ENCODE results near the gene CDH1. TPM values are rescaled to one million over a fixed set of nuclear protein-coding genes. Genes with fewer than 3 reads are reported as not detected.

CDH1 gene
- total RNA-seq, 1 experiment from 2014 or later = 0.03 TPM

DNA sequence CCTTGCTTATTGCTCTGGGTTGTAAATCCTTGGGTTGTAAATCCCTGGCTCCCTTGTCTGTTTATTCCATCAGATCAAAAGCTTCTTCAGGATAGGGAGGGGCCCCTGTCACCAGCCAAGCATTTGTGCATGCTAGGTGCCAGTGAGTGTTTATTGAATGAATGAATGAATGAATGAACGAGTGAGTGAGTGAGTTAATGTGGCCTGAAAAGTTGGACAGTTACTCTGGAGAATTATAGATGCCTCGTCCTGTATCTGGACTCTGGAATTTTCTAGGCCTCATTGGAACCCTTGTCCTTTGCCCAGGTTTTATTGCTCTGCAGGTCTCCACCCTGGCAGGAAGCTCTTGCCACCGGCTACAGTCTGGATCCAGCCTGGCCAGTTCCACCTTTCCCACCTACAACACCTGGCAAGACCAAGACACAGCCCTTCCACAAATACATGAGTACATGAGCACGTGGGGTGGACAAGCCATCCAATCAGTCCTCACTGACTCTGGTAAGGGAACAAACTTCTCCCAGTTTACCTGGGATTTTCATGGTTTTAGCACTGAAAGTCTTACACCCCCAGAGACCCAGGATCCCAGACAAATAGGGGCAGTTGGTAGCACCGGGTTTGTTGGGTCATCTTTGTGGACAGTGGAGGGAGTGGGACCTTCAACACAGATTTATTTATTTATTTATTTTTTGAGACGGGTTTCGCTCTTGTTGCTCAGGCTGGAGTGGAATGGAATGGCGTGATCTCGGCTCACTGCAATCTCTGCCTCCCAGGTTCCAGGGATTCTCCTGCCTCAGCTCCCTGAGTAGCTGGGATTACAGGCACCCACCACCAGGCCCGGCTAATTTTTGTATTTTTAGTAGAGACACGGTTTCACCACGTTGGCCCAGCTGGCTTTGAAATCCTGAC, 14.7 kb upstream of the CDH1 start:
- no peak for DNase-seq (ENCODE audit: low read depth)
- in situ Hi-C loops (cut with HindIII; ENCODE audit: low pct_unique_long_range_greater_than_20kb, low sequenced_read_pairs) = no loop called here

DNA sequence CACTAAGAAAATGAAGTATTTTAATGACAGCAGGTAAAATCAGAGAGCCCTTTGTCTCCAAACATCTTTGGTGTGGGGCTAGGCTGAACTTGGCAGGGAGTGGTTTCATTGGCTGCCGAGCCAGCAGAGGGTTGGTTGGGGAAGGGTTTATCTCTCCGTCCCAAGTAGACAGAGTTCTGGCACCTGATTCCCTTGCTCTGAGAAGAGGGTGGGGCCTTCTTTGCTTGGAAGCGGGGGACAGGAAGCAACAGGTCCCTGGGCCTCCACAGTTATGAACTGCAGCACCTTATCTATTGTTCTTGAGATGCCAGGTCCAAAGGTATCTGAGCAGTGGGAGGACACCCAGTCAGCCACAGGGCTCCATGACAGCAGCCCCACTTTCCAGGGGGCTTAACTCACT, 12.3 kb upstream of the CDH1 start:
- no peak for DNase-seq (ENCODE audit: low read depth)
- in situ Hi-C loops (cut with HindIII; ENCODE audit: low pct_unique_long_range_greater_than_20kb, low sequenced_read_pairs) = no loop called here

DNA sequence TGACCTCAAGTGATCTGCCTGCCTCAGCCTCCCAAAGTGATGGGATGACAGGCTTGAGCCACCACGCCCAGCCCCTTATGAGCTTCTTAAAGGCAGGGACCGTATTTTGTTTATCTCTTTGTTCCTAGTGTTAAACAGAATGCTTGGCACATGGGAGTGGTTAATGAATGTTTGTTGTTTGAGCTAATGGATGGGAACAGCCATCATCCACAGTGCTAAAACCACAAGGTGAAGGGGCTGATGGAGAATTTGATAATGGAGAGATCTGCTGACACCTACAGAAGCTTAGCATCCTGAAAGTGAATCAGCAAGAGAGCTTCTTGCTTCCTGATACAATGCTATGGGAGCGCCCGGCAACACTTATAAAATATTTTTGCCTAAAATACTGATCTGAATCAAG, 8.6 kb upstream of the CDH1 start:
- DNase-seq (ENCODE audit: low read depth) = peak; percentile 84
- in situ Hi-C loops (cut with HindIII; ENCODE audit: low pct_unique_long_range_greater_than_20kb, low sequenced_read_pairs) = no loop called here

DNA sequence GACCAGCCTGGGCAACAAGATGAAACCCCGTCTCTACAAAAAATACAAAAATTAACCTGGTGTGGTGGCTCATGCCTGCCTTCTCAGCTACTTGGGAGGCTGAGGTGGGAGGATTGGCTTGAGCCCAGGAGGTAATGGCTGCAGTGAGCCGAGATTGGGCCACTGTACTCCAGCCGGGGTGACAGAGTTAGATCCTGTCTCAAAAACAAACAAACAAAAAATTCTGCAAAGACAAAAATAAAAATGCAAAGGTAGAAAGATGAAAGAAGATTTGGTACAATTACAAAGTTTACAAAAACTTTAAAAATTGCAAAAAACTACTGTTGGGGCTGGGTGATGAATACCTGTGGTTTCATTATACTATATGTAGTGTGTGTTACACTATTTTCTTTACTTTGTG, 5.5 kb upstream of the CDH1 start:
- no peak for DNase-seq (ENCODE audit: low read depth)
- in situ Hi-C loops (cut with HindIII; ENCODE audit: low pct_unique_long_range_greater_than_20kb, low sequenced_read_pairs) = no loop called here

- in situ Hi-C loops (cut with HindIII; ENCODE audit: low pct_unique_long_range_greater_than_20kb, low sequenced_read_pairs) = no loop called here
- DNase-seq (ENCODE audit: low read depth) = peak; percentile 80
These were observed 4.9 kb upstream of the CDH1 start for GRCh38 chr16:68732042-68732680.

GRCh38 chr16:68732741-68733399, 4.2 kb upstream of the CDH1 start:
- no peak for DNase-seq (ENCODE audit: low read depth)
- in situ Hi-C loops (cut with HindIII; ENCODE audit: low pct_unique_long_range_greater_than_20kb, low sequenced_read_pairs) = no loop called here

- no peak for DNase-seq (ENCODE audit: low read depth)
- in situ Hi-C loops (cut with HindIII; ENCODE audit: low pct_unique_long_range_greater_than_20kb, low sequenced_read_pairs) = no loop called here
These were observed 3.5 kb upstream of the CDH1 start for GRCh38 chr16:68733570-68733969.

- in situ Hi-C loops (cut with HindIII; ENCODE audit: low pct_unique_long_range_greater_than_20kb, low sequenced_read_pairs) = no loop called here
- no peak for DNase-seq (ENCODE audit: low read depth)
These were observed 2.3 kb upstream of the CDH1 start for GRCh38 chr16:68734782-68735181.

GRCh38 chr16:68736561-68736960, 531 bp upstream of the CDH1 start:
- in situ Hi-C loops (cut with HindIII; ENCODE audit: low pct_unique_long_range_greater_than_20kb, low sequenced_read_pairs) = no loop called here

DNA sequence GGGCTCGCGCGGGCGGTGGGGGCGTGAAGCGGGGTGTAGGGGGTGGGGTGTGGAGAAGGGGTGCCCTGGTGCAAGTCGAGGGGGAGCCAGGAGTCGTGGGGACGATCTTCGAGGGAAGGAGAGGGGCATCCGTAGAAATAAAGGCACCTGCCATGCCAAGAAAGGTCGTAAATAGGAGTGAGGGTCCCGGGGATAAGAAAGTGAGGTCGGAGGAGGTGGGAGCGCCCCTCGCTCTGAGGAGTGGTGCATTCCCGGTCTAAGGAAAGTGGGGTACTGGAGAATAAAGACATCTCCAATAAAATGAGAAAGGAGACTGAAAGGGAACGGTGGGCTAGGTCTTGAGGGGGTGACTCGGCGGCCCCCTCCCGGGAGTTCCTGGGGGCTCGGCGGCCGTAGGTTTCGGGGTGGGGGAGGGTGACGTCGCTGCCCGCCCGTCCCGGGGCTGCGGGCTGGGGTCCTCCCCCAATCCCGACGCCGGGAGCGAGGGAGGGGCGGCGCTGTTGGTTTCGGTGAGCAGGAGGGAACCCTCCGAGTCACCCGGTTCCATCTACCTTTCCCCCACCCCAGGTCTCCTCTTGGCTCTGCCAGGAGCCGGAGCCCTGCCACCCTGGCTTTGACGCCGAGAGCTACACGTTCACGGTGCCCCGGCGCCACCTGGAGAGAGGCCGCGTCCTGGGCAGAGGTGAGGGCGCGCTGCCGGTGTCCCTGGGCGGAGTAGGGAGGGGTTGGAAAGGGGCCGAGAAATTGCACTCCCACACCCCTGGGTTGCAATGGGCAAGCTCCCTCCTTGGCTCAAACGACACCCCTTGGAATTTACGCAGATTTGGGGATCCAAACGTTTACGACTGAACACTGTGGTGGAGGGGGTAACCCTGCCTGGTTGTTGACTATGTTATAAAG, 888 bp downstream of the CDH1 start:
- no peak for DNase-seq (ENCODE audit: low read depth)
- in situ Hi-C loops (cut with HindIII; ENCODE audit: low pct_unique_long_range_greater_than_20kb, low sequenced_read_pairs) = no loop called here

More at GRCh38 chr16:68736561-68736960, 531 bp upstream of the CDH1 start:
- no peak for DNase-seq (ENCODE audit: low read depth)

GRCh38 chr16:68739964-68740627, 3.0 kb downstream of the CDH1 start:
- in situ Hi-C loops (cut with HindIII; ENCODE audit: low pct_unique_long_range_greater_than_20kb, low sequenced_read_pairs) = no loop called here
- DNase-seq (ENCODE audit: low read depth) = peak; percentile 91

DNA sequence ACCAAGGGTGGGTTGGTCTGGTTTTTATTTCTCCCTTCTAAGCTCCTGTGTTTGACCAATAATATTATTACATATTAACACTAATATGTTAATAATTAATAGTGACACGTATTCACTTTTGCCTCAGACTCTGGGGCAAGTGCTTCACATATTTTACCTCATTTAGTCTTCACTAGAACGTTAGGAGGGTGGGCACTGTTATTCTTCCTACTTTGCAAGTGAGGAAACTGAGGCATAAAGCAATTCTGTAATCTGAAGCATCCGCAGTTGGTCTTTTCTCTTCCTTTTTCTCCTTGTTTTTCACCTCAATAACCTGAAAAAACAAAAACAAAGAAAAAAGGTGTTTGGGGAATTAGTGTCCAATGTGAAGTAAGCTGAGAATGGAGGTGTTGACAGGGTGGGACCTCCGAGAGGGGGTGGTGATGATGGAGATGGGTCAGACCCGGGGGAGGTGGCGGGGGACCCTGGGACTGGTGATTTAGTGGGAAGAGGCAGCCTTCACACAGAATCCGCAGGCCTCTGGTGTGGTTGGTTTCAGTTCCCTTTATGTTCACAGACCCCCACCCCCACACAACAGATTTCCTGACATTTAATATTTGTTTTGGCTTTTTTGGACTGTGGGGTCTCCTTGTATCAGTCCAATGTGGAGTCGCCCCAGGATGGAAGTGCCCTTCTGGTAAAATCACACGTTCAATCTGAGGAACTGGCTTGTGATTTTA, 3.7 kb downstream of the CDH1 start:
- in situ Hi-C loops (cut with HindIII; ENCODE audit: low pct_unique_long_range_greater_than_20kb, low sequenced_read_pairs) = no loop called here
- DNase-seq (ENCODE audit: low read depth) = no peak

- in situ Hi-C loops (cut with HindIII; ENCODE audit: low pct_unique_long_range_greater_than_20kb, low sequenced_read_pairs) = no loop called here
- no peak for DNase-seq (ENCODE audit: low read depth)
These were observed 6.6 kb downstream of the CDH1 start for GRCh38 chr16:68743664-68744063.

GRCh38 chr16:68744744-68745280, 7.7 kb downstream of the CDH1 start:
- in situ Hi-C loops (cut with HindIII; ENCODE audit: low pct_unique_long_range_greater_than_20kb, low sequenced_read_pairs) = no loop called here
- no peak for DNase-seq (ENCODE audit: low read depth)

GRCh38 chr16:68746951-68747350, 9.9 kb downstream of the CDH1 start:
- in situ Hi-C loops (cut with HindIII; ENCODE audit: low pct_unique_long_range_greater_than_20kb, low sequenced_read_pairs) = no loop called here
- no peak for DNase-seq (ENCODE audit: low read depth)

DNA sequence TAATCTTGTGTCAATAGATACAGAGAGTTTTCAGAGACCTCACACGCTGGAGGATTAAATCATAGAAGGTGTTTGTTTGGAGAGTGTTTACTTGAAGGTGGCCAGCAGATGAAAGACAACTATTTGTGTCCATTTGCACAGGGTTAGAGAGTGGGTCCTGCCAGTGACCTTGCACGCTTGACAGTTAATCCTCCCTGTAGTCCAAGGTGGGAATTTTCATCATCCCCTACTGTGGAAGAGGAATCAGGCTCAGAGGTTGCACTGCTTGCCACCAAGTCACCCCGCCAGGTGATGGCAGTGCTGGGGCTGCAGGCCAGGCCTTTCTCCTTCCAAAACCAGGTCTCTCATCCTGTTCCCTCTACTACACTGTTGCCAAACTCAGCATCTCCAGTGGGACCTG, 12.3 kb downstream of the CDH1 start:
- DNase-seq (ENCODE audit: low read depth) = no peak
- in situ Hi-C loops (cut with HindIII; ENCODE audit: low pct_unique_long_range_greater_than_20kb, low sequenced_read_pairs) = no loop called here

- no peak for DNase-seq (ENCODE audit: low read depth)
- in situ Hi-C loops (cut with HindIII; ENCODE audit: low pct_unique_long_range_greater_than_20kb, low sequenced_read_pairs) = no loop called here
These were observed 13.2 kb downstream of the CDH1 start for GRCh38 chr16:68750193-68750695.
